ENCODE data around the gene SLC35D2. TPM values are rescaled to one million over a fixed set of nuclear protein-coding genes. Genes with fewer than 3 reads are reported as not detected.
"Not testable (repeated sequence)": the region's sequence is repeated elsewhere in the genome, so short reads cannot be mapped to it uniquely, and the experiment has no call there.

Gene SLC35D2
- total RNA-seq, 1 donor from 2014 or later = 11.9 TPM

DNA sequence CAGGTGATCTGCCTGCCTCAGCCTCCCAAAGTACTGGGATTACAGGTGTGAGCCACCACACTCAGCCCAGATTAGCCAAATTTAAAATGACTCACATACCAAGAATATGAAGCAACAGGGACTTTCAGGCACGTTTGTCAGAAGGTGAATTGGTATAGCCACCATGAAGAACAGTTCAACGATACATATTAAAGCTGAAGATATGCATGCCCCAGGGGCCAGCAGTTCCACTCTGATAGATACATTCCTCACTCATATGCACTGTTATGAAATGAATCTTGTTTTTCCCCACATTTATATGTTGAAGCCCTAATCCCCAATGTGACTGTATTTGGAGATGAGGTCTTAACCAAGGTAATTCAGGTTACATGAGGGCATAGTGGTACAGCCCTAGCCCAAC, 22.5 kb downstream of the SLC35D2 start:
- DNase-seq (ENCODE audit: low spot score in 2 of 2) = no peak
- TF ChIP-seq, protein P1, sequence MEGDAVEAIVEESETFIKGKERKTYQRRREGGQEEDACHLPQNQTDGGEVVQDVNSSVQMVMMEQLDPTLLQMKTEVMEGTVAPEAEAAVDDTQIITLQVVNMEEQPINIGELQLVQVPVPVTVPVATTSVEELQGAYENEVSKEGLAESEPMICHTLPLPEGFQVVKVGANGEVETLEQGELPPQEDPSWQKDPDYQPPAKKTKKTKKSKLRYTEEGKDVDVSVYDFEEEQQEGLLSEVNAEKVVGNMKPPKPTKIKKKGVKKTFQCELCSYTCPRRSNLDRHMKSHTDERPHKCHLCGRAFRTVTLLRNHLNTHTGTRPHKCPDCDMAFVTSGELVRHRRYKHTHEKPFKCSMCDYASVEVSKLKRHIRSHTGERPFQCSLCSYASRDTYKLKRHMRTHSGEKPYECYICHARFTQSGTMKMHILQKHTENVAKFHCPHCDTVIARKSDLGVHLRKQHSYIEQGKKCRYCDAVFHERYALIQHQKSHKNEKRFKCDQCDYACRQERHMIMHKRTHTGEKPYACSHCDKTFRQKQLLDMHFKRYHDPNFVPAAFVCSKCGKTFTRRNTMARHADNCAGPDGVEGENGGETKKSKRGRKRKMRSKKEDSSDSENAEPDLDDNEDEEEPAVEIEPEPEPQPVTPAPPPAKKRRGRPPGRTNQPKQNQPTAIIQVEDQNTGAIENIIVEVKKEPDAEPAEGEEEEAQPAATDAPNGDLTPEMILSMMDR (IDR thresholded peaks at IDR 0.05) = no peak
- intact Hi-C loops (cut with DNase I) = no loop called here

DNA sequence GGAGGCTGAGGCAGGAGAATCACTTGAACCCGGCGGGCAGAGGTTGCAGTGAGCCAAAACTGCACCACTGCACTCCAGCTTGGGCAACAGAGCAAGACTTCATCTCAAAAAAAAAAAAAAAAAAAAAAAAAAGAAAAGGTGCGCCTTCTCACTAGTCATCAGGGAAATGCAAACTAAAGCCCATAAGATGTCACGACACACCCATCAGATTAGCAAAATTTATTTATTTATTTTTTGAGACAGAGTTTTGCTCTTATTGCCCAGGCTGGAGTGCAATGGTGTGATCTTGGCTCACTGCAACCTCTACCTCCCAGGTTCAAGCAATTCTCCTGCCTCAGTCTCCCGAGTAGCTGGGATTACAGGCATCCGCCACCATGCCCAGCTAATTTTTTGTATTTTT, 23.0 kb downstream of the SLC35D2 start:
- H3K4me3 ChIP-seq; intact Hi-C loops (cut with DNase I); DNase-seq (ENCODE audit: low spot score in 2 of 2); H3K9me3 ChIP-seq; H3K27ac ChIP-seq; H3K27me3 ChIP-seq; H3K4me1 ChIP-seq: not testable (repeated sequence)
- H3K36me3 ChIP-seq = peaks cover 32 to 69% of the 10 kb centered on the region in 2 donors

More for the DNA sequence above, 22.5 kb downstream of the SLC35D2 start:
- no peaks in the 10 kb centered on the region for H3K4me1 ChIP-seq
- H3K36me3 ChIP-seq = peaks cover 32 to 64% of the 10 kb centered on the region in 2 donors
- H3K9me3 ChIP-seq = no peaks in the 10 kb centered on the region
- no peaks in the 10 kb centered on the region for H3K27me3 ChIP-seq
- no peak overlapping the region for H3K4me3 ChIP-seq
- H3K27ac ChIP-seq = no peak overlapping the region

GRCh38 chr9:96350866-96351265, 32.6 kb downstream of the SLC35D2 start:
- TF ChIP-seq, protein P1 (IDR thresholded peaks at IDR 0.05) = no peak
- H3K27ac ChIP-seq = no peak overlapping the region

DNA sequence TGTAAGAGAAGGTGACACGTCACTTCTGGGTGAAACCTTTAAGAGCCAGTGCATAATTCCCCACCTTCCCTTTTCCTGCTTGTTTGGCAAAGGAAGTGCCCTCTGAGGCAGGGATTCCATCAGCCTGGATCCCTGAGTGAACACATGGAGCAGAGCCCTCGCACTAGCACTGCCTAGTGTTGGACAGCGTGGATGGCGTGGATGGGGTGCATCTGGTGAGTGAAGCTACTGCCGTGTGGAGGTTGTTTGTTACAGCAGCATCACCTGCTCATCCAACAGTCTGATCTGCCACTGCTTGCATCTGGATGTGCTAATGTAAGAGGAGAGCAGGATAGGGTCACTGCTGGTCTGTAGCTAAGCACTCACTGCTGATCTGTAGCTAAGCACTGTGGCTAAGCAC, 35.2 kb downstream of the SLC35D2 start:
- Histone ChIP-seq H3K27ac (no peak overlapping the region), H3K27me3 (no peaks in the 10 kb centered on the region), H3K9me3 (no peaks in the 10 kb centered on the region), H3K4me1 (peaks cover 0 to 4% of the 10 kb centered on the region in 2 donors), H3K36me3 (peaks cover 10 to 18% of the 10 kb centered on the region in 2 donors), H3K4me3 (no peak overlapping the region)
- intact Hi-C loops (cut with DNase I) = no loop called here
- TF ChIP-seq, protein P1 (IDR thresholded peaks at IDR 0.05) = no peak
- no peak for DNase-seq (ENCODE audit: low spot score in 2 of 2)

More at GRCh38 chr9:96350866-96351265, 32.6 kb downstream of the SLC35D2 start:
- no peak overlapping the region for H3K4me3 ChIP-seq
- DNase-seq (ENCODE audit: low spot score in 2 of 2) = no peak
- peaks cover 15 to 32% of the 10 kb centered on the region in 2 donors for H3K36me3 ChIP-seq
- H3K4me1 ChIP-seq = no peaks in the 10 kb centered on the region
- no peaks in the 10 kb centered on the region for H3K9me3 ChIP-seq
- H3K27me3 ChIP-seq = no peaks in the 10 kb centered on the region
- intact Hi-C loops (cut with DNase I) = no loop called here

DNA sequence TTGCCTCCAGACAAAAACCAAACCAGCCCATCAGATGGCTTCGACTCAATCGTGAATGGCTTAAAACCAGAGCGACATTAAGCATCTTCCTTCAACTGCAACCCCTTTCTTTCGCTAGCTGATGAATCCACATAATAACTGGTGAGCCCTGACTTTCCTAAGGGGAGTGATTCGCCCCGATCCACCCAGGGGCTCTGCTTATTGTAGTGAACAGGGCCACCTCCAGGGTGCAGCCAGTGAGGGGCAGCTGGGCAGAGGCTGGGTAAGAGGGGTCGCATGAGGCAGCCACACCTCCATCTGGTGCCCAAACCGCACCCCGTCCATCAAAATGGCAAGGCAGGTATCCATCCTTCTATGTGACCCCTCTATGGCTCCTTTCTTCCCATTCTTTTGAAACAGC, 38.0 kb downstream of the SLC35D2 start:
- Histone ChIP-seq H3K27me3 (no peaks in the 10 kb centered on the region), H3K36me3 (peaks cover 21 to 31% of the 10 kb centered on the region in 2 donors), H3K4me1 (peaks cover 0 to 4% of the 10 kb centered on the region in 2 donors), H3K4me3 (no peak overlapping the region), H3K27ac (peak overlapping the region; percentile 18 to 38), H3K9me3 (no peaks in the 10 kb centered on the region)
- TF ChIP-seq, protein P1 (IDR thresholded peaks at IDR 0.05) = no peak
- intact Hi-C loops (cut with DNase I) = no loop called here
- no peak for DNase-seq (ENCODE audit: low spot score in 2 of 2)

DNA sequence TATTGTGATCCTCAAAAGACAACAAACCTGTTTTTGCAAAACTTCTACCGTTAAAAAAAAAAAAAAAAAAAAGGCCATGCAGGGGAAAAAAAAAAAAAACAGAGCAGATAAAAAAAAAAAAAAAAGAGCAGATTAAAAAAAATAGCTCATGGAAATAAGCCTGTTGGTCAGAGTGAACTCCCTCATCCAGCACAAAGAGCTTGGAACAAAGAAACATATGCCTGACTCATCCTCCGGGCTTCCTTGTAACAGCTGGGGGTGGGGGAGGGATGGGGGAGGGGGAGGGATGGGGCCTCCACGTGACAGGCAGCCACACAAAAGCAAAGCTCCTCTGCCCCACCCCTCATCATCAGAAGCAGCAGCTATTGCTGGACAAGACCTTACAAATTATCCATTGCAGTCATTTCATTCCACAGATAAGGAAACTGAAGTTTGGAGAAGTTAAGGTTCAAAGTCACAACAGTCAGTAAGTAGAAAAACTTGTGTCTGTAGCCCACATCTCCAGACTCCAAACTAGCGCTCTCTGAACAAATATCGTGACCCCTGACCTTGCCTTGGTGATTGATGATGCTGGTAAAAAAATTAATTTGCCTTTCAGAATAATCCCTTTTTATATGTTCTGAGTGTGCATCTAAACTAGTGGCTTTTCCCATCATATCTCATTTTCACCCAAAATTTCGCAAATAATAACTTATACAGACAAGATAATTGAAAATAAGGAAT, 38.9 kb downstream of the SLC35D2 start:
- Histone ChIP-seq H3K36me3 (peaks cover 21 to 31% of the 10 kb centered on the region in 2 donors), H3K4me3 (no peak overlapping the region), H3K27me3 (no peaks in the 10 kb centered on the region), H3K27ac (peak overlapping the region; percentile 18 to 38), H3K4me1 (peaks cover 0 to 4% of the 10 kb centered on the region in 2 donors), H3K9me3 (no peaks in the 10 kb centered on the region)
- TF ChIP-seq, protein P1 (IDR thresholded peaks at IDR 0.05) = no peak
- intact Hi-C loops (cut with DNase I) = no loop called here
- peak in 1 of 2 donors; percentile 15 for DNase-seq (ENCODE audit: low spot score in 2 of 2)
